ACC112 (cell line): ENCODE results near the gene C12orf42.

Experiments used
- H2AFZ ChIP-seq: fragments of 200-600 bp; sonication (generic); one replicate; pipeline ENCODE4 v1.6.0; 2017; ENCODE audit warnings: antibody characterized with exemption, low read length; ENCODE audit not compliant: unreplicated experiment
- H3K27ac ChIP-seq: fragments of 200-600 bp; sonication (generic); 2 replicates; pipeline ENCODE4 v1.5.1; 2014; ENCODE audit warnings: low read depth, mild to moderate bottlenecking, antibody characterized with exemption, low read length, moderate library complexity
- H3K27me3 ChIP-seq: fragments of 200-600 bp; sonication (generic); 2 replicates; pipeline ENCODE4 v1.6.1; 2014; ENCODE audit warnings: mild to moderate bottlenecking, antibody characterized with exemption, low read length, moderate library complexity, mixed read lengths; ENCODE audit not compliant: insufficient read depth
- H3K36me3 ChIP-seq: fragments of 200-600 bp; sonication (generic); 2 replicates; pipeline ENCODE4 v1.6.1; 2016; ENCODE audit warnings: mild to moderate bottlenecking, antibody characterized with exemption, low read length, moderate library complexity, mixed read lengths; ENCODE audit not compliant: insufficient read depth
- H3K4me1 ChIP-seq: fragments of 200-600 bp; sonication (generic); one replicate; pipeline ENCODE4 v1.6.1; 2016; ENCODE audit warnings: low read length, mixed read lengths; ENCODE audit not compliant: insufficient read depth, unreplicated experiment, control insufficient read depth
- H3K4me3 ChIP-seq: fragments of 200-600 bp; sonication (generic); 2 replicates; pipeline ENCODE4 v1.5.1; 2014; ENCODE audit warnings: mild to moderate bottlenecking, low read depth, low read length
- H3K79me2 ChIP-seq: fragments of 200-600 bp; sonication (generic); one replicate; pipeline ENCODE4 v1.6.0; 2016; ENCODE audit warnings: low read length; ENCODE audit not compliant: control insufficient read depth, unreplicated experiment, insufficient read depth

Gene C12orf42

DNA sequence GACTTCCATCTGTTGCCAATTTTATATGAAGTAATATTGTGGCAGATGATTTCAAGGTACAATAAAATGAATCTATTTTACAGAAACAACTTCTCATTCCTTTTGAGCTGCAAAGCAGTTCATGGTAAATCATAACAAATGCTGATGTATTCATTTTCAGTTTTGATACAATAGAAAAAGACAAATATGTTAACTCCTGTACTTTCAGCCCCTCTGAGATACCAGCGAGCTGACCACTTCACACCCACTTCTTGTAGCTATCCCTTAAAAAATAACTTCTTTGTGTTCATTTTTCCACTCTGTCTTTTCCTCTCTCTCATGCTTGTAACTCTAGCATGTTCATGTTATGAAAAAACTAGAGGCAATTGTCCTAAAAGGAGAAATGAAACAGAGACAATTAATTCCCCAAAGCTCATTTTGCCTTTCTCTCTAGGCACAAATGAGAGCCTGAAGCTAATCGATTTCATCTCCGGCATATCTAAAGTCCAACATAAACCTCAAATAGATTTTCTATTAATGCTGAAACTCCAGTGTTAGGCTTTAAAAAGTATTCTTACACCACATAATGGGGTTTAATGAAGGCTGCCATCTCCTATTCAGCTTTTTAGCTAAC lies 182.9 kb downstream of the C12orf42 start:
- no peaks in the 10 kb centered on the region for H3K27me3 ChIP-seq
- no peaks in the 10 kb centered on the region for H3K36me3 ChIP-seq
- no peak overlapping the region for H3K27ac ChIP-seq
- H3K79me2 ChIP-seq: no peaks in the 10 kb centered on the region
- H3K4me1 ChIP-seq: no peaks in the 10 kb centered on the region
- H2AFZ ChIP-seq: no peak overlapping the region
- no peak overlapping the region for H3K4me3 ChIP-seq

- H3K4me3 ChIP-seq: no peak overlapping the region
- H3K79me2 ChIP-seq: no peaks in the 10 kb centered on the region
- no peaks in the 10 kb centered on the region for H3K4me1 ChIP-seq
- no peaks in the 10 kb centered on the region for H3K36me3 ChIP-seq
- no peak overlapping the region for H3K27ac ChIP-seq
- no peak overlapping the region for H2AFZ ChIP-seq
- no peaks in the 10 kb centered on the region for H3K27me3 ChIP-seq
These were observed 185.1 kb downstream of the C12orf42 start for GRCh38 chr12:103310546-103311270.

GRCh38 chr12:103308396-103308795 lies 187.4 kb downstream of the C12orf42 start:
- Histone ChIP-seq H3K79me2 (no peaks in the 10 kb centered on the region), H3K36me3 (no peaks in the 10 kb centered on the region), H3K4me1 (no peaks in the 10 kb centered on the region), H3K27ac (no peak overlapping the region), H3K4me3 (no peak overlapping the region), H2AFZ (no peak overlapping the region), H3K27me3 (no peaks in the 10 kb centered on the region)

GRCh38 chr12:103303484-103303883 lies 192.3 kb downstream of the C12orf42 start:
- no peaks in the 10 kb centered on the region for H3K4me1 ChIP-seq
- no peak overlapping the region for H3K4me3 ChIP-seq
- no peak overlapping the region for H3K27ac ChIP-seq
- H2AFZ ChIP-seq: no peak overlapping the region
- no peaks in the 10 kb centered on the region for H3K27me3 ChIP-seq
- H3K36me3 ChIP-seq: no peaks in the 10 kb centered on the region
- no peaks in the 10 kb centered on the region for H3K79me2 ChIP-seq

DNA sequence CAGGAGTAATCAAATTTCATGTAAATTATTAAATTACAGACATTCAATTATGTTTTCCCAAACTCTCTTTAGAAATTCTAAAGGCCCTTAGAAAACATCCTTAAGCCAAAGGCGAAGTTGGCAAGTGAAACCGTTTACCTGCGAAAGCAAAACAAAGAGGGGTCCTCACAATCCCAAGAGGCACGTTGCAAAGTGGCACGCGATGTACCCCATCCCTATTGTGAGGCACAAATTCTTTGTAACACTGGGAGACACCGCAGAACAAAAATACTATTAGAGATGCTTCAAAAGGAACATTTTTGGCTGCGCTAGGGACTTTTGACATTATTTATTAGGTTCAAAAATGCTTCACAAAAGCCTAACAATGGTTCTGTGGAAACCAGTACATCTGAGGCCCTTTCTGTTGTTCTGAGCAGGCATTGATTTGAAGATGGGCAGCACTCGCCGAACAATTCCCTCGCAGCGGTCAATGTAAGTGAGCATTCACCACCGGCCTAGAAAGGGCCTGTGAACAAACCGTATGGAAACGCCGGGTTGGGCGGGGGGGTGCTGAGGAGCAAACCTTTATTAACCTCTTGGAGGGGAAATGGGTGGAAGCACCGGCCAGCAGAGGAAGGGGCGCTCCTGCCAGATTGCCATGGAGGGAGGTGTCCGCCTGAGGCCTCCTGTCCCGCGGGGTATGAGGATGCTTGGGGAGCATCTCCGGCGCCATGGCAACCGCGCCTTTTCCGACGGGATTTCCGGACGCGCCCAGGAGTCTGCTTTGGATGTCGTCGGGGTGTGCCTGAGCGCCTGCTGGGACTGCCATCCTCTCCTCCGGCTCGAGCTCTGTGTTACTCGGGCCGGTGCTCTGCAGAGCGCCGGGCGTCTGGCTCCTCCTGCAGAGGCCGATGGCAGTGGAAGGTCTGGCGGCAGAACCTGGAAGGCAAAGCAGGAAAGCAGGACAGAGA lies 193.9 kb downstream of the C12orf42 start:
- no peaks in the 10 kb centered on the region for H3K27me3 ChIP-seq
- no peaks in the 10 kb centered on the region for H3K79me2 ChIP-seq
- H2AFZ ChIP-seq: no peak overlapping the region
- H3K4me3 ChIP-seq: no peak overlapping the region
- no peak overlapping the region for H3K27ac ChIP-seq
- no peaks in the 10 kb centered on the region for H3K4me1 ChIP-seq
- H3K36me3 ChIP-seq: no peaks in the 10 kb centered on the region

- Histone ChIP-seq H3K79me2 (no peaks in the 10 kb centered on the region), H3K27me3 (no peaks in the 10 kb centered on the region), H3K36me3 (no peaks in the 10 kb centered on the region), H3K4me1 (no peaks in the 10 kb centered on the region), H3K4me3 (no peak overlapping the region), H2AFZ (no peak overlapping the region), H3K27ac (no peak overlapping the region)
These were observed 207.8 kb downstream of the C12orf42 start for GRCh38 chr12:103288016-103288415.

GRCh38 chr12:103282124-103282523 lies 213.6 kb downstream of the C12orf42 start:
- Histone ChIP-seq H3K27ac (no peak overlapping the region), H2AFZ (no peak overlapping the region), H3K36me3 (no peaks in the 10 kb centered on the region), H3K79me2 (no peaks in the 10 kb centered on the region), H3K4me3 (no peak overlapping the region), H3K27me3 (no peaks in the 10 kb centered on the region), H3K4me1 (no peaks in the 10 kb centered on the region)

DNA sequence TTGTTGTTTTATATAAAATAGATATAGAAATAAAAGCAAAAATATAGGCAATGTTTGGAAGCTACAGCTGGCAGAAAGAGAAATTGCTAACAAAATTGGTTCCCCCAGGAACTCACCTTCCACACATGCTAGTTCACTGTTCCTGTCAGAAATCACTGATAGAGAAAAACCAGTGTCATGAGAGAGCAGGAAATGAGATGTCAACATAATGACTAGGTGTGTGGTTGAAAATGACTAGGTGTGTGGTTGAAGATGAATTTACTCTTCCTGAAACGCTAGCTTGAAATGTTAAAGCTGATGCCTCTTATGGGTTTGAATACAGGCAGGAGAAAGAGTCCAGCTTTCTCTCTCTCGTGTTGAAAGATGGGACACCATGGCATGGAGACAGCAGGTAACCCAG lies 216.3 kb downstream of the C12orf42 start:
- H3K4me1 ChIP-seq: no peaks in the 10 kb centered on the region
- H3K27me3 ChIP-seq: no peaks in the 10 kb centered on the region
- no peak overlapping the region for H2AFZ ChIP-seq
- no peak overlapping the region for H3K27ac ChIP-seq
- H3K4me3 ChIP-seq: no peak overlapping the region
- H3K36me3 ChIP-seq: no peaks in the 10 kb centered on the region
- no peaks in the 10 kb centered on the region for H3K79me2 ChIP-seq

- H3K4me1 ChIP-seq: no peaks in the 10 kb centered on the region
- H3K79me2 ChIP-seq: no peaks in the 10 kb centered on the region
- H2AFZ ChIP-seq: no peak overlapping the region
- no peaks in the 10 kb centered on the region for H3K36me3 ChIP-seq
- no peaks in the 10 kb centered on the region for H3K27me3 ChIP-seq
- H3K4me3 ChIP-seq: no peak overlapping the region
- no peak overlapping the region for H3K27ac ChIP-seq
These were observed 217.4 kb downstream of the C12orf42 start for GRCh38 chr12:103278329-103278728.

DNA sequence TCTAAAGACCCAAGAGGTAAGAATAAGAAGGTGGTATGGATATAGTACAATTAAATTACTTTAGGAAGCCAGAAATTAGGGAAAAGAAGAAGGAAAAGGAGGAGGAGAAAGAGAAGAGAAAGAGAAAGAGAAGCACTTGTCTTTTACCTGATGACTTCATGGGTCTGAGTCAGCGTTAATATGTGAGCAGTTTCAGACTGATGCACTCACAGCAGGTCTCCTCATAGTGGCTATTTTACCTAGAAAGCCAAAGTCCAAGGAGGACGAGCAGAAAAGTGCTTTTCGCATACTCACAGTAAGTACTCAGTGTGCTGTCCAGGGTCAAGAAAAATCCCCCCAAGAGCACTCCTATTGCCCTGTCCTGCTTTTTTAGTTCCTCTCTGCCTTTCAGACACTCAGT lies 222.1 kb downstream of the C12orf42 start:
- no peak overlapping the region for H2AFZ ChIP-seq
- H3K36me3 ChIP-seq: no peaks in the 10 kb centered on the region
- H3K79me2 ChIP-seq: no peaks in the 10 kb centered on the region
- no peaks in the 10 kb centered on the region for H3K4me1 ChIP-seq
- H3K27ac ChIP-seq: no peak overlapping the region
- no peaks in the 10 kb centered on the region for H3K27me3 ChIP-seq
- no peak overlapping the region for H3K4me3 ChIP-seq
